Fibroblast of skin of scalp (primary cell): ENCODE measurements around the gene FAM210A. TPM values are rescaled to one million over a fixed set of nuclear protein-coding genes. Genes with fewer than 3 reads are reported as not detected.
A peak's percentile ranks its signal among the peaks of the same experiment; 100 is the strongest.
"Not testable (repeated sequence)": the region's sequence is repeated elsewhere in the genome, so short reads cannot be mapped to it uniquely, and the experiment has no call there.

Source experiments
- DNase-seq: peaks from one replicate; pipeline ENCODE4 v3.0.0-alpha.2; 2013
- polyA plus RNA-seq, 2 experiments: library from polyadenylated mRNA; unstranded; fragments of 120-200 nt; gene quantifications; one replicate each; pipeline ENCODE4 v1.2.1, GENCODE V29; 2013; ENCODE audit not compliant: insufficient read length in 2 of 2

The FAM210A gene, protein sequence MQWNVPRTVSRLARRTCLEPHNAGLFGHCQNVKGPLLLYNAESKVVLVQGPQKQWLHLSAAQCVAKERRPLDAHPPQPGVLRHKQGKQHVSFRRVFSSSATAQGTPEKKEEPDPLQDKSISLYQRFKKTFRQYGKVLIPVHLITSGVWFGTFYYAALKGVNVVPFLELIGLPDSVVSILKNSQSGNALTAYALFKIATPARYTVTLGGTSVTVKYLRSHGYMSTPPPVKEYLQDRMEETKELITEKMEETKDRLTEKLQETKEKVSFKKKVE
- polyA plus RNA-seq (2013, experiment 1 of 2; ENCODE audit: insufficient read length), result 18.0 TPM
- 19.5 TPM for polyA plus RNA-seq (2013, experiment 2 of 2; ENCODE audit: insufficient read length)

- DNase-seq, result peak; percentile 96
These were observed at the start of gene FAM210A, which contains the start of gene RNMT for GRCh38 chr18:13726232-13726971. Gene FAM210A (minus strand): TSS chr18:13726558. CDS start chr18:13682077, 44,481 bp downstream. Gene RNMT (plus strand): TSS chr18:13726673. CDS start chr18:13731518, 4,845 bp downstream.

DNA sequence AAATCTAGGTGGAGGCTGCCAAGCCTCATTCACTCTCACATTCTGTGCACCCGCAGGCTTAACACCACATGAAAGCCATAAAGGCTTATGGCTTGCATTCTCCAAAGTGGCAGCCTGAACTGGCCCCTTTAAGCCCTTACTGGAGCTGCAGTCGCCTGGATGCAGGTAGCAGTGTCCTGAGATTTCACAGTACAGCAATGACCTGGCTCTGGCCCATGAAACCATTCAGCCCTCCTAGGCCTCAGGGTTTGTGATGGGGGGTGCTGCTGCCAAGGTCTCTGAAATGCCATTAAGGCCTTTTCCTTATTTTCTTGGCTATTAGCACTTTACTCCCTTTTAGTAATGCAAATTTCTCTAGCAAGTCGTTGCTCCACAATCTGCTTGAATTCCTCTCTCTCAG, 48.7 kb upstream of the FAM210A start:
- no peak for DNase-seq

- DNase-seq, result no peak
These were observed 36.5 kb upstream of the FAM210A start for GRCh38 chr18:13762690-13763439.

DNA sequence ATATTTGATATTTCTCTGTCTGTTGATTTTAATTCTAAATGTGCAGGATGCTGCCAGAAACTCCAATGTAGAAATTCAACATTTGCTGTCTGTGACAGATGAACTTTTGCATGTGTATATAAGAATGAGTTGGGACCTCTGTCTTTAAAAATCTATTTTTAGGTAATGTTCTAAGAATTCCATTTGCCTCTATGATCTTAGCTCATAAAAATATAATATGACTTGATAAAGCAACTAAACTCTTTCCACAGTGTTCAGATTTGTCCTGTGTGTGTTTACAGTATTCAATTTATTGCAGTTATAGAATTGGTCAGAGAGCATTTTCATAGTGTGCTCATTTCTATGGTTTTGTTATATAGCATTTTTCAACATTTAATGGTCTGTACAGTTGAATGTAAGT, 33.7 kb upstream of the FAM210A start:
- DNase-seq, result no peak

DNA sequence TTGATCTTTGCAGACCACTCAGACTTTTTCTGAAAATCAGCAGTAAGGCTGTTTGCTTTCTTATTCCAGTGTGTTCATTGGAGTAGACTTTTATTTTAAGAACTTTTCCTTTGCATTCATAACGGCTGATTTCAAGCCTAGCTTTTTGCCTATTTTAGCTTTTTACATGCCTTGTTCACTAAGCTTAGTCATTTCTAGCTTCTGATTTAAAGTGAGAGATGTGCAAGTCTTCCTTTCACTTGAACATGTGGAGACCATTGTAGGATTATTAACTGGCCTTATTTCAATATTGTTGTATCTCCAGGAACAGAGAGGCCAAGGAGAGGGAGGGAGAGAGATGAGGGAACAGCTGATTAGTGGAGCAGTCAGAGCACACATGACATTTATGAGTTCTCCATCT, 32.3 kb upstream of the FAM210A start:
- DNase-seq, result no peak

DNA sequence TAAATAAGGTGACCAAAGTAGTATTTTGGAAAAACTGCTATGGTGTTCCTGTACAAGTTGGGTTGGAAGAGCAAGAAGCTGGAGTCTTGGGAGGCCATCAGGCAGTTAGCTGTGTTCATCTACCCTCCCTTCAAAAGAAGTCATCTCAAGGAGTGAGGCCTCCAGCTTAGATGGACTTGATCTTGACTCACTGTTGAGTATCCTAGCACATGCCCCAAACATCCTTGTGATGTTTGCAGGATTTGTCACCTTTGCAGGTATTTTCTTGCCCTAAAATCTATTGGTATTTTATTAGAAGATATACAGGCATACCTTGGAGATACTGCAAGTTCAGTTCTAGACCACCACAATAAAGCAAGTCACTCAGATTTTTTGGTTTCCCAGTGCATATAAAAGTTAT, 30.3 kb upstream of the FAM210A start:
- no peak for DNase-seq

DNA sequence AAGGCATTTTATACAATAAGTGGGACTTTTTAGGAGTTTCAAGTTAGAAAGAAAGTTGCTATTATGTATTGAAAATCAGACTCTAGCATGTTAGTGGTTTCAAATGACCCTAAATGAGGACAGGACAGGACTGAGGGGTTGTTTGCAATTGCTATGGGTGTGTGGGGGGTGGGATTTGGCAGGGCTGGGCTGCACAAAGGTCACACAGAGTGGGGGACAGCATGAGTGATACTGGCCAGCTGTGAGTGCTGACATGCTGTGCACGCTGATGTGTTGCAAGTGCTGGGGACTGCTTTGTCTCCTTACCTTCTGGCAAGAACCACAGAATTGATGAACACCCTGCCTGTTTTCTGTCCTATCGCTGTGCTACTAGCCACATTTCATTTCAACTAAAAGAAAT, 29.9 kb upstream of the FAM210A start:
- DNase-seq, result no peak

GRCh38 chr18:13751599-13751998, 25.2 kb upstream of the FAM210A start:
- DNase-seq, result not testable (repeated sequence)

DNA sequence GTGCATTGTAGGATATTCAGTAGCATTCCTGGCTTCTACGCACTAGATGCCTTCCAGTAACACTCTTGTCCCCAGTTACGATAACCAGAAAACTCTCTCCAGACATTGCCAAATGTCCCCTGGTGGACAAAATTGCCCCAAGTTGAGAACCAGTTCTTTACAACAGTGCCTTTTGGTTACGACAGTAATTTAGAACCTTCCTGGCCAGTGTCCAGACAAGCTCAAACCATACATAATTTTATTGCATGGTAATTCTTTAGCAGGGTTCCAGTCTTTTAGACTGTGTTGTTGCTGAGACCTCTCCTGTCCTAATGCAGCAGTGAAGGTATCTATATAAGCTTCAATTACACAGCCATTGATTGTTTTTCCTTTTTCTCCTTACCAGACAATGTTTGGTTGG, 20.3 kb upstream of the FAM210A start:
- no peak for DNase-seq

DNA sequence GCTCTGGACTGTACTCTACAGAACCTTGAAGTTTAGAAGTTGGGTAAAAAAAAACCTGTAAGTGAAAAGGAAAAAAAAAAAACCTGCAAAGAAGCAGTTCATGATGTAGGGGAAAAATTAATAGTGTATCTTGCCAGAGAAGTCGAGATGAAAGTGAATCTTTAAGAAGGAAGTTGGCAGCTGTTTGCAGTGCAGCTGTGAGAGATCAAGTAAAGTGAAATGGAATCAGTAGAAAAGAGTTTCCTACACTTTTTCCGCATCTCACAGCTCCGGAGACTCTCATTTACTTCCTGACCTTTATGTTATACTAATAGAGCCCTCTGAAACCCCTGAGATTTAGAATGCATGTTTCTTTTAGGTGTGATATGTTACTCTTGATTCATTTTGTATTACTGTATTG, 19.3 kb upstream of the FAM210A start:
- DNase-seq, result no peak

- no peak for DNase-seq
These were observed 9.3 kb upstream of the FAM210A start for GRCh38 chr18:13735681-13736080.

GRCh38 chr18:13730481-13730880, 4.1 kb upstream of the FAM210A start:
- no peak for DNase-seq

DNA sequence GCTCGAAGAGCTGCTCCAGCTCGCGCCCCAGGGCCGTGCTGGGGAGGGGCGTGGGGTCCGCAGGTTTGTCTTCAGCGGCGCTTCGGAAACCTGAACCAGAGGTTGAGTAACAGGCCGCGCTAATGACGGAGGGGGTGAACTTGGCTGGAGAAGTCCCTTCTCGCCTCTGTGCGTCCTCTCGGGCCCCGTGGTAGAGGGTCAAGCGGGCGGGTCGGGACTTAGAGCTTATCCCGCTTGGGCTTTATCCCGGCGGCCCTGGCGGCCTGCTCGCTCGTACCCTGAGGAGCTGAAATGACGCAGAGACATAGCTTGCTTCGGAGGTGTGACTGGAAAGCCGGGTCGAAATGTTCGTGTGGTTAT, 594 bp upstream of the FAM210A start:
- DNase-seq, result peak; percentile 21

- no peak for DNase-seq
These were observed 659 bp downstream of the FAM210A start for GRCh38 chr18:13725566-13726231.

DNA sequence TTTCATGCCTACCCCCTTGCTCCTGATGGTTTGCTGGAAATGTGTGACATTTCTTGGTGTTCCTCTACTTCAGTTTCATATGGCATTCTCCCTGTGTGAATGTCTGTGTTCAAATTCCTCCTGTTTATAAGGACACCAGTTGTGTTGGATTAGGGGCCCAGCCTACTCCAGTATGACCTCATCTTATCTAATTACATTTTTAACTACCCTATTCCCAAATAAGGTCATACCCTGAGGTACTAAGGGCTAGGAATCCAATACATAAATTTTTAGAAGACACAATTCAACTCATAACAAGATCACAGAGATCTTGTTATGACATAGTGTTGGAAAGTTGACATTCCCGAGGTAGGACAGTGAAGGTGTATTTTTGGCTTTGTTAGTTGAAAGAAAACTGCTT, 5.5 kb downstream of the FAM210A start:
- no peak for DNase-seq

GRCh38 chr18:13720123-13720522, 6.2 kb downstream of the FAM210A start:
- no peak for DNase-seq

DNA sequence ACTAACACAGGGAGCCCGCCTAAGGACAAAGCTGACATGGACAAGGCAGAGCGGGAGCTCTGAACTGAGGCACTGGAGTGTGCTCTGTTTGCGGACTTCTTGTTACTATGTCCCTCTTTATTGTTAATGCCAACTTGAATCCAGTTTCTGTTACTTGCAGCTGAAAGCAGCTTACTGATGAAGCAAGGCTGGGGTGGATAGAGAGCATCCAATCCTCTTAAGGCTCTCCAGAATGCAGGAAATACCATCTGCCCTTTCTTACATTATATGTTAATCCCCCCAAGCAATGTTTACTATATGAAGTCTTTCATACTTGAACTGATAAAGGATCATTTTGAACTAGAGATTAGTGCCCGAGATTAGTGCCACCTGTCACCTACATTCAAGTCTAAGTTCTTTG, 9.4 kb downstream of the FAM210A start:
- no peak for DNase-seq

- no peak for DNase-seq
These were observed 11.0 kb downstream of the FAM210A start for GRCh38 chr18:13715330-13715729.

GRCh38 chr18:13713455-13714055, 12.8 kb downstream of the FAM210A start:
- no peak for DNase-seq

DNA sequence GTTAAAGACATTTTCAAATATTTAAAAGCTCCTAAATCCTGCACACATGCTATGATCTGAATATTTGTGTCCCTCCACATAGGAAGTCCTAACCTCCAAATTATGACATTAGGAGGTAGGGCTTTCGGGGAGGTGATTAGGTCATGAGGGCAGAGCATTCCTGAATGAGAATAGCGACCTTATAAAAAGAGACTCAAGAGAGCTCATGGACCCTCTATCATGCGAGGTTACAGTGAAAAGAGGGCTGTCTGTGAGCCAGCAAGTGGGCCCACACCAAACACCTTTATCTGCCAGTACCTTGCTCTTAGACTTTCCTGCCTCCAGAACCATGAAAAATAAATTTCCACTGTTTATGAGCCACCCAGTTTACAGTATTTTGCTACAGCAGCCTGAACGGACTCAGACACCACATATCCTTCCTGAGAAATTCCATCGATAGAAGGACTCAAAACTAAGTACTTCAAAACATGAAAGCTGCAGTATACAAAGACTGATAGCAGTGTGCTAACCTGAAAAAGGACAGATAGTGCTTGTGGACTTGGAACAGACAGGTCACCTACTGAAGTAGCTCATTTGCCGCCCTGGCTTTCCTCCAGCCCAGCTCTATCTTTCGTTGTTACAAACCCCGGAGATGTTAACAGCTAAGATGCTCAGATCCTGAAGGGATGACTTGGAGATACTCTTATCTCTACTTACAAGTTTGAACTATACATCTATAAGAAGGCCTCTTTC, 13.8 kb downstream of the FAM210A start:
- DNase-seq, result no peak

DNA sequence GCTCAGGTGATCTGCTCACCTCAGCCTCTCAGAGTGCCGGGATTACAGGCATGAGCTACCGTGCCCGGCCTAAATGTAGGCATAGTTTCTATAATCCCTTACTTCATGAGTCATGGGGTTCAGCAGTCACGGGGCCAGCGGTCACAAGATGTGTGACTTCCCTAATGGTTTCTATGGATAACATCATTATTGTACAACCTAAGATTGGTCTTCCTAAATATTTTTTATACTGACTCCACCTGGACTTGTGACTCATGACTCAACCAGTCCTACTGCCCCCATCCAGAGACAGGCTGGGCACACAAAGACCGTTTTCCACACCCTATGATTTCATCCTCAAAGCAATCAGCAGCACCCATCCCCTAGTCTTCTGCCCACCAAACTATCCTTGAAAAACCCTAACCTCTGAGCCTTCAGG, 15.9 kb downstream of the FAM210A start:
- no peak for DNase-seq

GRCh38 chr18:13703899-13704298, 22.5 kb downstream of the FAM210A start:
- peak; percentile 7 for DNase-seq
